RPMI7951 (cell line): Measurements from ENCODE around the gene COPZ2. TPM values are rescaled to one million over a fixed set of nuclear protein-coding genes. Genes with fewer than 3 reads are reported as not detected.
"Not testable (repeated sequence)": the region's sequence is repeated elsewhere in the genome, so short reads cannot be mapped to it uniquely, and the experiment has no call there.

Experiments used
- DNase-seq: peaks from one replicate; pipeline ENCODE4 v3.0.0-alpha.2; 2012; ENCODE audit warnings: low read depth
- total RNA-seq: library from RNA; depleted of rRNA; stranded (reverse); fragments of >200 nt; shearing (Covaris generic); gene quantifications from 2 replicates; pipeline ENCODE4 v1.2.3, GENCODE V29; 2014

The COPZ2 gene
- total RNA-seq, 1 experiment from 2014 or later: 41.7 TPM

DNA sequence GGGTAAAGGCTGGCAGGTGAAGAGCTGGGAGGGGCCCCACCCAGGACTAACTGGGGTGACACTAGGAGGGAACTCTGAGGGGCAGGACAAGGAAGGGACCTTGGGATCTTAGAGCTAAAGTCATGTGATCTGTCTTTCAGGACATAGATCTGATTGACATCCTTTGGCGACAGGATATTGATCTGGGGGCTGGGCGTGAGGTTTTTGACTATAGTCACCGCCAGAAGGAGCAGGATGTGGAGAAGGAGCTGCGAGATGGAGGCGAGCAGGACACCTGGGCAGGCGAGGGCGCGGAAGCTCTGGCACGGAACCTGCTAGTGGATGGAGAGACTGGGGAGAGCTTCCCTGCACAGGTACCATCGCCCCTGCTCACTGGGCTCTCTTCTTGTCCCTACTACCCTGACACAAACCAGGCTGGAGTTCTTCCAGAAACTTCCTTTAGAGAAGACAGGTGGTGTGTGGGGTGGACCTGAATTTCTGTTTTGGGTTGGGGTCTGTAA, 18.7 kb upstream of the COPZ2 start:
- DNase-seq: no peak

- peak; percentile 68 for DNase-seq
Measured at GRCh38 chr17:48055531-48056245, 18.1 kb upstream of the COPZ2 start.

DNA sequence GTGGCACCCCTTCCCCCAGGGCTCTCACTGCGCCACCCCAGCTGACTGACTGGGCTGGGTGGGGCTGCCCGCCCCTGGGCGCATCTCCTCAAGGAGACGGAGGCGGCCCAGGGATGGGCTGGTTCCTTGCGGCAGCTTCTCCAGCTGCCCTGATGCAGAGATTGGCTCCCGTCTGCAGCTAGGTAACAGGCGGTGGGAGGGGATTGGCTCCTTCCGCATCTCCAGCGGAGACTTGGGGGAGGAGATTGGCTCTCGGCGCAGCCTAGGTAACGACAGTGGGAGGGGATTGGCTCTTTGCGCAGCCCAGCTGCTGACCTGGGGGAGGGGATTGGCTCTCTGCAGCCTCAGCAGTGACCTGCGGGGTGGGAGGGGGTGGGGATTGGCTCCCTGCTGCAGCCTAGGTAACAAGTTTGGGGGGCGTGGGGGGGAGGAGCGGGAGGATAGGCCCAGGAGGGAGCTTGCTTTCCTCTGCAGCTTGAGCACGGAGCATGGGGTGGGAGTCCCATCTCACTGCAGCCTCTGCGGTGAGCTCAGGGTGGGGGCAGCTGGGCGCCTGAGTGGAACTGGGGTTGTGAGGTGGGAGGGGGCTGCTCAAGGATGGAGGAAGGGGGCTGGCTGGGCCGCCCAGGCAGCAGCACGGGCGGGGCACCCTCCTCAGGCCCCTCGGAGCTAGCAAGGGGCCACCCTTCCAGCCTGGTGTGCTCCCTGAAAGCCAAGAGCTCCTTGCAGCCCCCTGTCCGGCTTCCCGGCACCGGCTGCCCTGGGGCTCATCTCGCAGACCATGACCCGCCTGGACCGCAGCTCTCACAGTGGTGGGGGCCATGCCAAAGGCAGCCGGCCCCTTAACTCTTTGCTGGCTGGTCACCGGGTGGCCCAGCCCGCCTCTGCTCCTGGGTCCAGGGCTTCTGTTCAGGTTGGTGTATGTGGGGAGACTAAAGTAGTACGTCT, 16.9 kb upstream of the COPZ2 start:
- DNase-seq: no peak

- no peak for DNase-seq
Measured at GRCh38 chr17:48053758-48054237, 16.2 kb upstream of the COPZ2 start.

DNA sequence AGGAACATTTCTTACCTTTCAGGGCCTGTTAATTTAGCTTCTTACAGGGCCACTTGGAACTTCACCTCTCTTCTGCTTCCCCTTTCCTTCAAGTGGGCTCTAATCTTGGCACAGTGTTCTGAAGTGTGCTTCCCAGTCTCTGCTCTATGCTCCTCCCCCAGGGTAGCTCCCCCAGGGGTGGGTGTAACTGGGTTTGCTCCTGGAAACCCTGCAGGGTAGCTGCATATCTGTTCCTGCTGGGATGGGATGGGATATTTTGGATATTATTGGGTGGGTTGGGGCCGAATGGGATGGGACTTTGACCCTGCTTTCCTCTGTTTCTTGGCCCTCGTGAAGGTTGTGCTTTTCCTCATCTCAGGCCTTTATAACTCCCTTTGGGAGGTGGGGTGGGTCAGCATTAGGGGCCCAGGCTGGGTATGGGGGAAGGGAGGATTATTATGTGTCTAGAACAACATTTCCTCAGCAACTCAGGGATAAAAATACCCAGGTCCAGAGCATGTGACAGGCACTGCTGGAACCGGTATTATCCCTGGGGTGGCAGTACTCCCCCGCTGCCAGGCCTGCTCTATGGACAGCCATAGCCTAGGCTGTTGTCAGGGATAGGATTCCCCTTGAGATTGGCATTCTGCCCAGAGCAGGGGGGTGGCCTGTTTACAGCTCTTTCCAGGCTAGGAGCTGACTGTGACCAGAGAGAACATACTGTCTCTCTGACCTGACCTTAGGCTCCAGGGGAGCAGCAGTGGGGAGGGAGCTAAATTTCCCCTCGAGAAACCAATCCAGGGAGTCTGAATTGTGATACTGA, 15.6 kb upstream of the COPZ2 start:
- DNase-seq: peak; percentile 37

- peak; percentile 75 for DNase-seq
Measured at GRCh38 chr17:48051706-48052486, 14.3 kb upstream of the COPZ2 start.

DNA sequence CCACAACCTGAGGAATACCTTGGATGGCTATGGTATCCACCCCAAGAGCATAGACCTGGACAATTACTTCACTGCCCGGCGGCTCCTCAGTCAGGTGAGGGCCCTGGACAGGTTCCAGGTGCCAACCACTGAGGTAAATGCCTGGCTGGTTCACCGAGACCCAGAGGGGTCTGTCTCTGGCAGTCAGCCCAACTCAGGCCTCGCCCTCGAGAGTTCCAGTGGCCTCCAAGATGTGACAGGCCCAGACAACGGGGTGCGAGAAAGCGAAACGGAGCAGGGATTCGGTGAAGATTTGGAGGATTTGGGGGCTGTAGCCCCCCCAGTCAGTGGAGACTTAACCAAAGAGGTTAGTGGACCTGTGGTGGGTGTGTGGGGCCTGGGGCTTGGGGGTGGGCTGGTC, 13.7 kb upstream of the COPZ2 start:
- no peak for DNase-seq

DNA sequence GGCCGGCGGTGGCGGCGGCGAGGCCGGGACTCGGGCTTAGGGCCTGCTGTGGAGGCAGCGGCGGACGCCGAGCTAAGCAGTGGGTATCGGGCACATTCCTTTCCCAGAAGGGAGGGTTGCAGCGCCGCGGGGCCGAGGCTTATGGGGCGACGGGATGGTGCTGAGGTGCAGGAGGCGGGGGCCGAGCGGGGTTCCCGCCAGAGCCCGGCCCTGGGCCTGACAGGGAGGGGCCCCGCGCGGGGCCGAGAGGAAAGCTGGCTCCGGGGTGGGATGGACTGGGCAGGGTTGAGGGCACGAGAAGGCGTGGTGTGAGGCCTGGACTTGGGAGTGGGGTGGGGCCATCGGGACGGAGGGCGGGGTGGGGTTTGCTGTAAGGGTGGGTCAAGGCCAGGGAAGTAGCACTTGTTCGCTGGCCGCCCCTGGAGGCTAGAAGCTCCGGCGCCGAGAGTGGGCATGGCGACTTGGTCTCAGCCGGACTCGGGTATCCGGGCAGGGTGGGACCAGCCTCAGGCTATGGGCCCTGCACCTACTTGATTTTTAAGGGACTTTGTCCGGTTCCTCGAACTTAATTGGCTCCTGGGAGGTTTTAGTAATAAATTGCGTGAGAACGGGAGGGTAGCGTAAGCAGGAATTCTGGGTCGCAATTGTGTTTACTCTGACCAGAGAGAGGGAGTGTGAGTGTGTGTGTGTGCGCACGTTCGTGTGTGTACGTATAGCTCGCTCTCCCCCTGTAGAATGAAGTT, 11.0 kb upstream of the COPZ2 start:
- peak; percentile 92 for DNase-seq

DNA sequence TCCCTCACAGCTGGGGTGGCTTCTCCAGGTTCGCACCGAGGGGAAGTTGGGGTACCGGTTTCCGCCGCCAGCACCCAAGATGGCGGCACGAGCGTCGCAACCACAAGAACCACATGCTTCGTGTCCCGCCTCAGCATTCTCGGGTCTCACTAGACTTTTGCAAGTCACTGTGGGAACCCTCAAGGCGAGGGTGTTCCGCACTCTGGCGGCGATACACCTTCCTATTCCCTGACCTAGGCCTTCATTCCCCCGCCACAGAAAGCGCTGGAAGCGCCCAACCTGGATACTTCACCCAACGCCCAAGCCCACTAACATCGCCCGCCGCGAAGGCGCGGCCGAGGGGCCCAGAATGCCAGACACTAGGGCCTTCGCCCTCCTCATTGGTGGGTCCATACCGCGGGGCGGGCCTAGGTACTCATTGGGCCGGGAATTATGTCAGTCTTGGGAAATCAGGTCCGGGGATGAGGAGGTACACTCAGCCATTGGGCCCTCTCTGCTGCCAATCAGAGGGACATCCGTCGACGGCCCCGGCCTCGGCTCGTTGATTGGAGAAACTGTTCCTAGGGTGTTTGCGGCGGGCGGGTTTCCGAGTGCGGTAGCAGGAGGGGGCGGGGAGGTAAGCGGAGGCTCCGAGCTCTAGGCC, 10.3 kb upstream of the COPZ2 start, which contains the start of gene NFE2L1:
TSS of gene NFE2L1 (plus strand) at position 619 of the 643 bp plus-strand sequence. CDS start 2,760 bp downstream, outside the sequence.
- peak; percentile 99 for DNase-seq

- DNase-seq: peak; percentile 22
Measured at GRCh38 chr17:48047113-48047740, 9.6 kb upstream of the COPZ2 start.

- no peak for DNase-seq
Measured at GRCh38 chr17:48046296-48046695, 8.7 kb upstream of the COPZ2 start.

GRCh38 chr17:48045316-48046001, 7.9 kb upstream of the COPZ2 start:
- peak; percentile 50 for DNase-seq

DNA sequence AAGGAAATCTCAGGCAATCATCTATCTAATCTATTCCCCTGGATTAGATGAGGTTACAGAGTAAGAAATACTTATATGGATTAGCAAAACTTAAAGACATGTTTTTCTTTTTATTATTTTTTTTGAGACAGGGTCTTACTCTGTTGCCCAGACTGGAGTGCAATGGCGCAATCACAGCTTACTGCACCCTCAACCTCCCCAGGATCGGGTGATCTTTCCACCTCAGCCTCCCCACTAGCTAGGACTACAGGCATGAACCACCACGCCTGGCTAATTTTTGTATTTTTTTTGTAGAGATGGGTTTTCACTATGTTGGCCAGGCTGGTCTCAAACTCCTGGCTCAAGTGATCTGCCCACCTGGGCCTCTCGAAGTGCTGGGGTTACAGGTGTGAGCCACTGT, 7.3 kb upstream of the COPZ2 start:
- DNase-seq: no peak

DNA sequence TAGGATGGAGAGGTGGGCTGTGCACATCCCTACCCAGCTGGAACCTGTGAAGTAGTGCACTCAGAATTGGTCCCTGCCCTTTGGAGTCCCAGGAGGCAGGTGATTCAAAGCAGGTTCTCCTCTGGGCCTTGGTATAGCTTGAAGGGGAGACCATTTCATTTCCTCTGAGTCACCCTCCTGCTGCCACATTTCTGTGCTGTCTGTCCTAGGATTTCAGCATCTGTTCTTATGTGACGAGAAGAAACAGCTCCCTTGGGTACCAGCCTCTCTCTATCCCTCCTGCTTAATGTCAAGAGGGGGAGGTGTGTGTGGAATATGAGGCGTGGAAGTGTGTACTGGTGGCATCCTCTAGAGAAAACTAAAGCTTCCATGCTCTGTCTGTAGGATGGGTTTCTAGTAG, 5.6 kb upstream of the COPZ2 start:
- peak; percentile 20 for DNase-seq

- DNase-seq: no peak
Measured at GRCh38 chr17:48038687-48039086, 1.1 kb upstream of the COPZ2 start.

DNA sequence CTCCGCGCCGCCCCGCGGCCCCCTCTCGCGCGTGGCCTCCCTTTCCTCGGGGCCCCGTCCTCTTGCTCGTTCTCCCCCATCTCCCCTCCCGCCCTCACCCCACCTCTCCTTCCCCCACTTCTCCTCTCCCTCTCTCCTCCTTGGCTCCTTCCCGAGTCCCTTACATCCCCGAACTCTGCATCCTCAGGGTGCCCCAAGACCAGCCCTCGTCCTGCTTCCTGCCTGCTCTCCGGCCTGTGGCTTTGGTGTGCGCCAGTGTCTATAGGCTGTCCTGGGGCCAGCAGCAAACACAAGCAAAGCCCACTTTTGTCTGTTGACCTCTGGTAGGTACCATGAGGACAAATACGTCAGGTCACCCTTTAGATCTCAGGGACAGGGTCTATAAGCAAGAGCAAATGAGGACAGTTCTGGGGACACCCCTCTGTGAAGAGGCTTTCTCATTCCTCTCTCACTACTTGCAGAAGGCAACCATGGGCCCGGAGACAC, 284 bp upstream of the COPZ2 start:
- peak; percentile 18 for DNase-seq

DNA sequence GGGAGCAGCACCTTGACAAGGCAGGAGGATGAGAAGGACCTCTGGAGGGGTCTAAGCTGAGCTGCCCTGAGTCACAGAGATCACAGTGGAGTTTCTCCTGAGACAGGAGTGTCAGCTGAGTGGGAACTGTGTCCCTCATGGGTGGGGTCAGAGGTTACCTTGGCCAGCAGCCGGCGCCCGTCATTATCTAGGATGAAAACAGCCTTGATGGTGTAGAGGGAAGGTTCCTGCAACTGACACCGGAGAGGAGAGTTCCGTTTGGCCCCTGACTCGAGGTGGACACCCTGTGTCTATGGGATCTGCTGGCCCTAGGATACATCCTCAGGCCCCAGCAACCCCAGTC, 933 bp downstream of the COPZ2 start:
- no peak for DNase-seq

GRCh38 chr17:48034734-48035133, 2.9 kb downstream of the COPZ2 start:
- not testable (repeated sequence) for DNase-seq
